Loucy (cell line): ENCODE measurements around the gene BCDIN3D.

Experiments used
- CTCF ChIP-seq: fragments of 200-600 bp; sonication (generic); conservative IDR thresholded peaks from 2 replicates; pipeline ENCODE4 v1.5.1; 2014; ENCODE audit warnings: mild to moderate bottlenecking, antibody characterized with exemption, low read length
- EZH2phosphoT487 ChIP-seq: fragments of 200-600 bp; IDR thresholded peaks from 2 replicates; pipeline ENCODE4 v1.6.1; 2018; ENCODE audit warnings: antibody characterized with exemption, mild to moderate bottlenecking, moderate library complexity, borderline replicate concordance

DNA sequence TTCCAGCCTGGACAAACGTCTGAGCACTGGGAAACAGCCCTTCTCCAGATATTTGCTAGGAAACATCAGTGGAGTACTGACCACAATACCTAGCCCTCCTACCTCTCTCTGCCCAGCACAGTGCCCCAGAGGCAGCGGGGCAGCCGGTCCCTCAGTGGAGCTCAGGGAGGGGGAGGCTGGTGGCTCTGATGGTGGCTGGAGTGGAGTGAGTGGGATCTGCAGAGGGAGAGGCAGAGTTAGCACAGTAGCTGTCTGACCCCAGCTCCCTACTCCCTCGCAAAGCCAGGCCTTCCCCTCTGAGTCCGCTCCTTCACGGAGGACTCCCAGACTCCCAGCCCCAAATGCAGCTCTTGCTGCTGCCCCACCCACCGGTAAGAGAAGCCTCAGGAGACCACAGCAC, 44.7 kb downstream of the BCDIN3D start:
- TF ChIP-seq CTCF (no peak), EZH2phosphoT487 (no peak)
